ENCODE data around the gene ITCH. TPM values are rescaled to one million over a fixed set of nuclear protein-coding genes. Genes with fewer than 3 reads are reported as not detected.

ITCH gene
- total RNA-seq = 87.5 and 93.4 TPM in 2 replicates

GRCh38 chr20:34363062-34363464, at the start of gene ITCH:
ITCH (plus strand) TSS chr20:34363273; CDS start chr20:34393812, 30,539 bp downstream.

GRCh38 chr20:34516247-34517113, 153.4 kb downstream of the ITCH start, which contains the start of gene DYNLRB1:
DYNLRB1 (plus strand) TSS chr20:34516422; CDS start chr20:34516459, 37 bp downstream.

GRCh38 chr20:34558320-34559218, 195.5 kb downstream of the ITCH start, which contains the start of gene MAP1LC3A:
MAP1LC3A (plus strand) TSS chr20:34558718; CDS start chr20:34558869, 151 bp downstream.

Small RNA genes lying within 50 kb of the gene (small RNA-seq; reads per million reads assigned to genes)
- gene AL356299.1 (ENCODE audit: low replicate concordance) (not detected), gene MIR644A (ENCODE audit: low replicate concordance) (not detected), gene RF00019 (ENCODE audit: low replicate concordance) (not detected)

Other genes with a start within 250 kb of the ITCH start
- not detected in 2 replicates for gene ASIP, start 121.8 kb upstream of the ITCH start, total RNA-seq
- gene AHCY, start 59.9 kb upstream of the ITCH start, total RNA-seq = 133 and 135 TPM in 2 replicates
- 89.3 and 90.8 TPM in 2 replicates for gene DYNLRB1, start 153.1 kb downstream of the ITCH start, total RNA-seq
- gene MAP1LC3A, start 195.4 kb downstream of the ITCH start, total RNA-seq = 13.6 and 14.5 TPM in 2 replicates